ENCODE results near the gene GPBP1L1. TPM values are rescaled to one million over a fixed set of nuclear protein-coding genes. Genes with fewer than 3 reads are reported as not detected.
"Not testable (repeated sequence)": the region's sequence is repeated elsewhere in the genome, so short reads cannot be mapped to it uniquely, and the experiment has no call there.

GPBP1L1 gene
- total RNA-seq, 4 donors from 2014 or later = 107 to 148 (median 128) TPM

DNA sequence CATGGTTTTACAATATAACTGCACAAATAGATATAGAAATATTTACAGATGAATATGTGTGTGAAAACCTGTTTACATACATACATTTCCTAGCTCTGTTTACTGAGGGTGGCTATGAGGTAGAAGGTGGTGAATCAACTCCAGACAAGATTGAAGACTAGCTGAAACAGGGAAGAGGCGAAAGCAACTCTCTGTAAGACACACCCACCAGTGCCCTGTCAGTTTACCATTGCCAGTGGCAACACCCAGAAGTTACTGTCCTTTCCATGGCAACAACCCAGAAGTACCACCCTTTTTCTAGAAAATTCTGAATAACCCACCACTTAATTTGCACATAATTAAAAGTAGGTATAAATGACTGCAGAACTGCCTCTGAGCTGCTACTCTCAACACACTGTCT lies 18.3 kb upstream of the GPBP1L1 start:
- H3K4me1 ChIP-seq = no peaks in the 10 kb centered on the region
- no peaks in the 10 kb centered on the region for H3K27me3 ChIP-seq
- no peak overlapping the region for H3K4me3 ChIP-seq
- H3K9me3 ChIP-seq = peaks cover 0 to 14% (median 0%) of the 10 kb centered on the region in 4 donors
- TF ChIP-seq EP300 (IDR thresholded peaks at IDR 0.05) (no peak), CTCF (IDR thresholded peaks at IDR 0.05) (no peak), POLR2A (IDR thresholded peaks at IDR 0.05) (no peak)
- no peak overlapping the region for H3K27ac ChIP-seq
- peaks cover 0 to 59% (median 0%) of the 10 kb centered on the region in 3 donors for H3K36me3 ChIP-seq
- no peak for DNase-seq (ENCODE audit: low spot score in 2 of 2)
- WGBS, 2 donors = 83 to 95% methylated on average over 1 of the region's 1 CpG

GRCh38 chr1:45694823-45695222 lies 8.5 kb upstream of the GPBP1L1 start:
- Histone ChIP-seq H3K4me1 (peaks cover 0 to 6% (median 0%) of the 10 kb centered on the region in 4 donors), H3K27ac (no peak overlapping the region), H3K27me3 (no peaks in the 10 kb centered on the region), H3K4me3 (no peak overlapping the region), H3K36me3 (peaks cover 0 to 81% (median 0%) of the 10 kb centered on the region in 3 donors), H3K9me3 (no peaks in the 10 kb centered on the region)
- no peak for DNase-seq (ENCODE audit: low spot score in 2 of 2)
- 89 to 92% methylated on average over 7 of the region's 7 CpGs for WGBS, 2 donors
- TF ChIP-seq CTCF (IDR thresholded peaks at IDR 0.05) = no peak
- TF ChIP-seq POLR2A (IDR thresholded peaks at IDR 0.05) = no peak
- TF ChIP-seq EP300 (IDR thresholded peaks at IDR 0.05) = no peak

DNA sequence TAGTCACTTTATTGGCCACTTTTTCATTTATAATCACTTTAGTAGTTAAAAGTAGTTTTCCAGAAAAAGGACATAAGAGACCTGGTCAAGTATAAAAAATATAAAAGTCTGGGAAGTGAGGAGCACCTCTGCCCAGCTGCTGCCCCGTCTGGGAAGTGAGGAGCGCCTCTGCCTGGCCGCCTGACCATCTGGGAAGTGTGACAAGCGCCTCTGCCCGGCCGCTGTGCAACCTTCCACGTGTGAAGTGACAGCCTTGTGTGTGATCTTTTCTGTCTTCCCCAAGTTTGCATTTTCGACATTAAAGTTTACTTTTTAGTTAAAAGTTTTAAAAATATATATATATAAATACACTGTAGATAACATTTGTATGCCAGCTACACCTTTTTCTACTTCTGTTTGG lies 7.5 kb upstream of the GPBP1L1 start:
- not testable (repeated sequence) for H3K27ac ChIP-seq; H3K4me3 ChIP-seq; H3K27me3 ChIP-seq; DNase-seq (ENCODE audit: low spot score in 2 of 2); H3K9me3 ChIP-seq
- Histone ChIP-seq H3K4me1 (peaks cover 0 to 16% (median 3%) of the 10 kb centered on the region in 4 donors), H3K36me3 (peaks cover 0 to 71% (median 0%) of the 10 kb centered on the region in 3 donors)
- 79 to 82% methylated on average over 8 of the region's 8 CpGs for WGBS, 2 donors

GRCh38 chr1:45687754-45688740 lies 1.7 kb upstream of the GPBP1L1 start, which contains the start of gene TMEM69:
Gene TMEM69 (plus strand): TSS chr1:45688181. CDS start chr1:45691069, 2,888 bp downstream.
- DNase-seq (ENCODE audit: low spot score in 2 of 2) = peak; percentile 25 to 68
- TF ChIP-seq POLR2A (IDR thresholded peaks at IDR 0.05) (peak in 1 of 2 donors; percentile 23), CTCF (IDR thresholded peaks at IDR 0.05) (peak in 1 of 5 experiments; percentile 38), EP300 (IDR thresholded peaks at IDR 0.05) (peak in 1 of 2 donors; percentile 78)
- H3K27me3 ChIP-seq = no peaks in the 10 kb centered on the region
- 1 to 2% methylated on average over 24 of the region's 24 CpGs for WGBS, 2 donors
- H3K27ac ChIP-seq = peak within 1 kb of the TSS; percentile 95 to 99 (median 97)
- H3K36me3 ChIP-seq = peaks cover 0 to 22% (median 0%) of the 10 kb centered on the region in 3 donors
- H3K4me1 ChIP-seq = peaks cover 0 to 40% (median 8%) of the 10 kb centered on the region in 4 donors
- H3K4me3 ChIP-seq = peak within 1 kb of the TSS; percentile 68 to 94 (median 83)
- H3K9me3 ChIP-seq = no peaks in the 10 kb centered on the region

GRCh38 chr1:45687014-45687753 lies 851 bp upstream of the GPBP1L1 start:
- WGBS, 2 donors = 1% methylated on average over 34 to 40 of the region's 44 CpGs
- Histone ChIP-seq H3K27ac (peak overlapping the region; percentile 95 to 99 (median 97)), H3K4me3 (peak overlapping the region; percentile 75 to 94 (median 89)), H3K9me3 (no peaks in the 10 kb centered on the region), H3K4me1 (peaks cover 0 to 48% (median 9%) of the 10 kb centered on the region in 4 donors), H3K36me3 (peaks cover 0 to 15% (median 0%) of the 10 kb centered on the region in 3 donors), H3K27me3 (no peaks in the 10 kb centered on the region)
- TF ChIP-seq POLR2A (IDR thresholded peaks at IDR 0.05) = peak; percentile 70 to 86
- TF ChIP-seq EP300 (IDR thresholded peaks at IDR 0.05) = peak; percentile 39 to 96
- TF ChIP-seq CTCF (IDR thresholded peaks at IDR 0.05) = no peak
- peak; percentile 95 to 96 for DNase-seq (ENCODE audit: low spot score in 2 of 2)

All from tibial nerve (tissue), 4 donors.